Gastroesophageal sphincter (tissue), 4 donors: ENCODE data around the gene LSAMP. TPM values are rescaled to one million over a fixed set of nuclear protein-coding genes. Genes with fewer than 3 reads are reported as not detected.
"Not testable (repeated sequence)": the region's sequence is repeated elsewhere in the genome, so short reads cannot be mapped to it uniquely, and the experiment has no call there.

ENCODE experiments used
- ATAC-seq: fragments of 150-250 bp; one replicate; pipeline ENCODE4 v1.9.1; 2016; ENCODE audit warnings: mild to moderate bottlenecking, moderate library complexity
- H3K27ac ChIP-seq, 4 donors: fragments of 200-600 bp; sonication (generic) in 3 of 4; 1 replicate in 3 of 4; 2 replicates in 1 of 4; pipeline ENCODE4 v1.5.1; 2016 to 2019
- H3K27me3 ChIP-seq: fragments of 200-600 bp; sonication (generic); one replicate; pipeline ENCODE4 v1.5.1; 2019
- H3K36me3 ChIP-seq, 2 donors: fragments of 200-600 bp; sonication (generic); one replicate each; pipeline ENCODE4 v1.5.1; 2019; ENCODE audit warnings: control low read depth in 1 of 2
- H3K4me1 ChIP-seq, 3 donors: fragments of 200-600 bp; sonication (generic); 1 replicate in 2 of 3; 2 replicates in 1 of 3; pipeline ENCODE4 v1.5.1; 2016 to 2019; ENCODE audit warnings: control low read depth in 2 of 3
- H3K4me3 ChIP-seq, 2 donors: fragments of 200-600 bp; sonication (generic); one replicate each; pipeline ENCODE4 v1.5.1; 2019; ENCODE audit warnings: mild to moderate bottlenecking in 1 of 2, moderate library complexity in 1 of 2
- H3K9me3 ChIP-seq, 3 donors: fragments of 200-600 bp; sonication (generic); one replicate each; pipeline ENCODE4 v1.5.1; 2017 to 2019; ENCODE audit warnings: control low read depth in 2 of 3
- CTCF ChIP-seq, 4 experiments: fragments of 200-600 bp in 2 of 4; fragments of 450-650 bp in 2 of 4; sonication (generic) in 1 of 4; IDR thresholded peaks; one replicate each; pipeline ENCODE4 v1.5.1; 2017 to 2019; ENCODE audit warnings: antibody characterized with exemption in 4 of 4, mild to moderate bottlenecking in 2 of 4, moderate library complexity in 2 of 4
- EP300 ChIP-seq: sonication (generic); formaldehyde crosslinking; IDR thresholded peaks from one replicate; pipeline ENCODE4 v1.6.1; 2017; ENCODE audit warnings: antibody characterized with exemption, mild to moderate bottlenecking
- POLR2A ChIP-seq, 2 donors: fragments of 450-650 bp; IDR thresholded peaks; one replicate each; pipeline ENCODE4 v1.6.1; 2017; ENCODE audit warnings: antibody characterized with exemption in 2 of 2, mild to moderate bottlenecking in 2 of 2, moderate library complexity in 1 of 2
- POLR2AphosphoS5 ChIP-seq: sonication (generic); formaldehyde crosslinking; IDR thresholded peaks from one replicate; pipeline ENCODE4 v1.6.1; 2017; ENCODE audit warnings: antibody characterized with exemption
- WGBS, 2 donors: methylation state at CpG; one replicate each; pipeline ENCODE4 v1.1.5; 2018; ENCODE audit warnings: low coverage in 1 of 2; 5-methylcytosine and 5-hydroxymethylcytosine counted together
- total RNA-seq, 4 donors: library from RNA; depleted of rRNA; stranded (reverse); fragments of >200 nt; gene quantifications; one replicate each; pipeline ENCODE4 v1.1.0, GENCODE V29; 2016

Gene LSAMP
- total RNA-seq, 4 donors from 2014 or later: 1.5 to 9.3 (median 3.6) TPM

- Histone ChIP-seq H3K36me3 (no peaks in the 10 kb centered on the region), H3K4me3 (no peak overlapping the region), H3K9me3 (no peaks in the 10 kb centered on the region), H3K27ac (no peak overlapping the region), H3K27me3 (no peaks in the 10 kb centered on the region), H3K4me1 (no peaks in the 10 kb centered on the region)
- no peak for TF ChIP-seq POLR2A (IDR thresholded peaks at IDR 0.05)
- no peak for TF ChIP-seq EP300
- WGBS, 2 donors: 76 to 85% methylated on average over 3 of the region's 3 CpGs
- no peak for ATAC-seq
These were observed 593.7 kb downstream of the LSAMP start for GRCh38 chr3:115851571-115851970.

GRCh38 chr3:115848641-115849040, 596.6 kb downstream of the LSAMP start:
- Histone ChIP-seq H3K9me3 (no peaks in the 10 kb centered on the region), H3K36me3 (no peaks in the 10 kb centered on the region), H3K27ac (no peak overlapping the region), H3K4me3 (no peak overlapping the region), H3K27me3 (no peaks in the 10 kb centered on the region), H3K4me1 (no peaks in the 10 kb centered on the region)
- 91 to 100% methylated on average over 1 of the region's 1 CpG for WGBS, 2 donors
- ATAC-seq: no peak
- no peak for TF ChIP-seq EP300
- no peak for TF ChIP-seq POLR2AphosphoS5
- no peak for TF ChIP-seq POLR2A (IDR thresholded peaks at IDR 0.05)
- TF ChIP-seq CTCF (IDR thresholded peaks at IDR 0.05): no peak

GRCh38 chr3:115845986-115846385, 599.3 kb downstream of the LSAMP start:
- TF ChIP-seq EP300 (no peak), CTCF (IDR thresholded peaks at IDR 0.05) (no peak), POLR2AphosphoS5 (no peak), POLR2A (IDR thresholded peaks at IDR 0.05) (no peak)
- H3K27me3 ChIP-seq: no peaks in the 10 kb centered on the region
- 0 to 33% methylated on average over 1 of the region's 1 CpG for WGBS, 2 donors

DNA sequence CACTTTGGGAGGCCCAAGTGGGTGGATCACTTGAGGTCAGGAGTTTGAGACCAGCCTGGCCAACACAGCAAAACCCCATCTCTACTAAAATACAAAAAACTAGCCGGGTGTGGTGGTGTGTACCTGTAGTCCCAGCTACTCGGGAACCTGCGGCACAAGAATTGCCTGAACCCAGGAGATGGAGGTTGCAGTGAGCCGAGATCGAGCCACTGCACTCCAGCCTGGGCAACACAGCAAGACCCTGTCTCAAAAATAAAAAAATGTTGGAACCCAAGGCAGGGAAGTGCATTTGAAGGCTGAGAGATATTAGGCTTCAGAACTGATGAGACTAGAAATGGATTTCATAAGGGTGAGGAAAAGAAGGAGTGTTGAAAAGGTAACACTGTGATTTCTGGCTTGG, 600.6 kb downstream of the LSAMP start:
- H3K27ac ChIP-seq, H3K4me1 ChIP-seq, H3K9me3 ChIP-seq, H3K4me3 ChIP-seq, H3K27me3 ChIP-seq, H3K36me3 ChIP-seq, ATAC-seq: not testable (repeated sequence)
- WGBS, 2 donors: 97 to 100% methylated on average over 1 to 5 of the region's 5 CpGs

More at GRCh38 chr3:115845986-115846385, 599.3 kb downstream of the LSAMP start:
- no peak for ATAC-seq
- H3K4me1 ChIP-seq: no peaks in the 10 kb centered on the region
- no peaks in the 10 kb centered on the region for H3K36me3 ChIP-seq
- H3K27ac ChIP-seq: no peak overlapping the region
- H3K9me3 ChIP-seq: no peaks in the 10 kb centered on the region
- no peak overlapping the region for H3K4me3 ChIP-seq

DNA sequence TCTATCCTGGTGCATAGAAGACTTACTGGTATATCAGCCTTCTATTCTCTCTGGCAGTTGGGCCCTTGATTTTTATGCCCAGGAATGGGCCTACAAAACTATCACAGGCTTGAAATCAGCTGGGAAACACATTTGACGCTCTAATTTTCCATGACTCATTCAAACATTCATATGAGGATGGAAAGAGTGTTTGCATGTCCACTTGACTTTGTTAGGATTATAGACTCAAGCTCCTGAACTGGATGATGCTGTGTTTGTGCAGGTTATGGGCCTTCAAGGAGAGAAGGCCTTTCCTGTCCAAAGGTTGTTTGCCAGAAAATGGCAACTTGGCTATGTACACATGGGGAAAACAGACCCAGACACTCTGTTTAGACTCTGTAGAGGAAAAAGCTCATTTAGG, 602.1 kb downstream of the LSAMP start:
- no peaks in the 10 kb centered on the region for H3K36me3 ChIP-seq
- TF ChIP-seq POLR2AphosphoS5: no peak
- TF ChIP-seq CTCF (IDR thresholded peaks at IDR 0.05): no peak
- TF ChIP-seq EP300: no peak
- no peak for TF ChIP-seq POLR2A (IDR thresholded peaks at IDR 0.05)
- ATAC-seq: no peak
- 43 to 83% methylated on average over 1 of the region's 1 CpG for WGBS, 2 donors
- no peaks in the 10 kb centered on the region for H3K9me3 ChIP-seq
- H3K4me3 ChIP-seq: no peak overlapping the region
- no peak overlapping the region for H3K27ac ChIP-seq
- H3K27me3 ChIP-seq: no peaks in the 10 kb centered on the region
- no peaks in the 10 kb centered on the region for H3K4me1 ChIP-seq

GRCh38 chr3:115839246-115839645, 606.0 kb downstream of the LSAMP start:
- no peak overlapping the region for H3K27ac ChIP-seq
- no peak overlapping the region for H3K4me3 ChIP-seq
- TF ChIP-seq POLR2A (IDR thresholded peaks at IDR 0.05): no peak
- TF ChIP-seq CTCF (IDR thresholded peaks at IDR 0.05): no peak
- no peak for TF ChIP-seq POLR2AphosphoS5
- TF ChIP-seq EP300: no peak
- no peak for ATAC-seq
- H3K27me3 ChIP-seq: no peaks in the 10 kb centered on the region
- peaks cover 0 to 1% (median 0%) of the 10 kb centered on the region in 3 donors for H3K4me1 ChIP-seq
- no peaks in the 10 kb centered on the region for H3K36me3 ChIP-seq
- H3K9me3 ChIP-seq: no peaks in the 10 kb centered on the region
